Measurements from ENCODE around the gene NEMF.
"Not testable (repeated sequence)": the region's sequence is repeated elsewhere in the genome, so short reads cannot be mapped to it uniquely, and the experiment has no call there.

- TF ChIP-seq, protein P1, sequence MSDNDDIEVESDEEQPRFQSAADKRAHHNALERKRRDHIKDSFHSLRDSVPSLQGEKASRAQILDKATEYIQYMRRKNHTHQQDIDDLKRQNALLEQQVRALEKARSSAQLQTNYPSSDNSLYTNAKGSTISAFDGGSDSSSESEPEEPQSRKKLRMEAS (CRISPR knock-in tag; IDR thresholded peaks at IDR 0.05) = not testable (repeated sequence)
- TF ChIP-seq ATF2 (CRISPR knock-in tag; IDR thresholded peaks at IDR 0.05; ENCODE audit: borderline replicate concordance, low read depth); SP1 (CRISPR knock-in tag; conservative IDR thresholded peaks at IDR 0.05); NFATC4 (CRISPR knock-in tag; IDR thresholded peaks at IDR 0.05): not testable (repeated sequence)
- TF ChIP-seq, protein P2, sequence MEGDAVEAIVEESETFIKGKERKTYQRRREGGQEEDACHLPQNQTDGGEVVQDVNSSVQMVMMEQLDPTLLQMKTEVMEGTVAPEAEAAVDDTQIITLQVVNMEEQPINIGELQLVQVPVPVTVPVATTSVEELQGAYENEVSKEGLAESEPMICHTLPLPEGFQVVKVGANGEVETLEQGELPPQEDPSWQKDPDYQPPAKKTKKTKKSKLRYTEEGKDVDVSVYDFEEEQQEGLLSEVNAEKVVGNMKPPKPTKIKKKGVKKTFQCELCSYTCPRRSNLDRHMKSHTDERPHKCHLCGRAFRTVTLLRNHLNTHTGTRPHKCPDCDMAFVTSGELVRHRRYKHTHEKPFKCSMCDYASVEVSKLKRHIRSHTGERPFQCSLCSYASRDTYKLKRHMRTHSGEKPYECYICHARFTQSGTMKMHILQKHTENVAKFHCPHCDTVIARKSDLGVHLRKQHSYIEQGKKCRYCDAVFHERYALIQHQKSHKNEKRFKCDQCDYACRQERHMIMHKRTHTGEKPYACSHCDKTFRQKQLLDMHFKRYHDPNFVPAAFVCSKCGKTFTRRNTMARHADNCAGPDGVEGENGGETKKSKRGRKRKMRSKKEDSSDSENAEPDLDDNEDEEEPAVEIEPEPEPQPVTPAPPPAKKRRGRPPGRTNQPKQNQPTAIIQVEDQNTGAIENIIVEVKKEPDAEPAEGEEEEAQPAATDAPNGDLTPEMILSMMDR (IDR thresholded peaks at IDR 0.05) = not testable (repeated sequence)
Measured at GRCh38 chr14:49896272-49896671, 43.7 kb upstream of the NEMF start.
